Heart left ventricle (tissue), 13 donors: ENCODE data around the gene DNAAF5.

ENCODE experiments used
- POLR2A ChIP-seq, 2 donors: fragments of 450-650 bp; IDR thresholded peaks; one replicate each; pipeline ENCODE4 v1.6.1; 2017; ENCODE audit warnings: antibody characterized with exemption in 2 of 2, mild to moderate bottlenecking in 2 of 2, moderate library complexity in 2 of 2
- TF ChIP-seq, protein P1 (sequence below), 12 donors: fragments of 200-600 bp; sonication (generic) in 4 of 12; IDR thresholded peaks; one replicate each; pipeline versions ENCODE4 v1.5.0 to v1.8.0; 2018 to 2022; ENCODE audit warnings: antibody characterized with exemption in 12 of 12, mild to moderate bottlenecking in 5 of 12
- donor health status: ischemic (EF 13 %, LVEDD 7.1; RV severe dilation, severe dysfunction).
- donor health status: DM: no; HTN: yes; CAD: no.
- donor health status: DM: no; HTN: no; CAD: no.
- donor health status: ischemic (EF 25% LVEDD 6.9; RV normal size, moderate dysfunction).
- donor health status: ischemic (EF 25% LVEDD 5.7; RV mildly dilated, moderate dysfunction).
- donor health status: ischemic (EF 35%, LVEDD 5.7; RV mildly dilated, moderate dysfunction).
- donor health status: nonischemic (EF 11% LVEDD 7.7; RV severe dilation, severe dysfunction).
- donor health status: DM: yes; HTN: yes; CAD: no.
- donor health status: PGD.
- donor health status: ischemic (EF 29% LVEDD 5.4; RV normal size, mild dysfunction).
- donor health status: nonischemic (EF 23%, LVEDD 6.1; RV moderate dilation, normal function).

DNA sequence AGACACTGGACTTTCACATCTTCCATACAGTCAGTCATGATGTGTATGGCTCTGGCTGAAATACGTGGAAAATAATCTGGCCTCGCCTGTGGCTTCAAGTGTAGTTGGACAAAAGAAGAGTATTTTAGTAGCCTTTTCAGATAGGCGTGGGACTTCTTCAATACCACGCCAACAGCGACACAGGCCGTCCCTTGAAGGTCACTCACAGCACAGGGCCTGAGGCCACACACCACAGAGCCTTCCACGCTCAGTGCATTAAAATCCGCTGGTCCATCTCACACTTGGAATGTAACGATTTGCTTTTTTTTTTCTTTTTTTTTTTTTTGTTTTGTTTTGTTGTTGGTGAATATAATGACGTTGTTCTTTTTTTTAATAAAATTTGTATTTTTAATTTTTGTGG lies 54.0 kb downstream of the DNAAF5 start:
- TF ChIP-seq, protein P1, sequence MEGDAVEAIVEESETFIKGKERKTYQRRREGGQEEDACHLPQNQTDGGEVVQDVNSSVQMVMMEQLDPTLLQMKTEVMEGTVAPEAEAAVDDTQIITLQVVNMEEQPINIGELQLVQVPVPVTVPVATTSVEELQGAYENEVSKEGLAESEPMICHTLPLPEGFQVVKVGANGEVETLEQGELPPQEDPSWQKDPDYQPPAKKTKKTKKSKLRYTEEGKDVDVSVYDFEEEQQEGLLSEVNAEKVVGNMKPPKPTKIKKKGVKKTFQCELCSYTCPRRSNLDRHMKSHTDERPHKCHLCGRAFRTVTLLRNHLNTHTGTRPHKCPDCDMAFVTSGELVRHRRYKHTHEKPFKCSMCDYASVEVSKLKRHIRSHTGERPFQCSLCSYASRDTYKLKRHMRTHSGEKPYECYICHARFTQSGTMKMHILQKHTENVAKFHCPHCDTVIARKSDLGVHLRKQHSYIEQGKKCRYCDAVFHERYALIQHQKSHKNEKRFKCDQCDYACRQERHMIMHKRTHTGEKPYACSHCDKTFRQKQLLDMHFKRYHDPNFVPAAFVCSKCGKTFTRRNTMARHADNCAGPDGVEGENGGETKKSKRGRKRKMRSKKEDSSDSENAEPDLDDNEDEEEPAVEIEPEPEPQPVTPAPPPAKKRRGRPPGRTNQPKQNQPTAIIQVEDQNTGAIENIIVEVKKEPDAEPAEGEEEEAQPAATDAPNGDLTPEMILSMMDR (IDR thresholded peaks at IDR 0.05) = no peak
- no peak for TF ChIP-seq POLR2A (IDR thresholded peaks at IDR 0.05)
